ENCODE measurements around the gene METAP2.

The METAP2 gene

DNA sequence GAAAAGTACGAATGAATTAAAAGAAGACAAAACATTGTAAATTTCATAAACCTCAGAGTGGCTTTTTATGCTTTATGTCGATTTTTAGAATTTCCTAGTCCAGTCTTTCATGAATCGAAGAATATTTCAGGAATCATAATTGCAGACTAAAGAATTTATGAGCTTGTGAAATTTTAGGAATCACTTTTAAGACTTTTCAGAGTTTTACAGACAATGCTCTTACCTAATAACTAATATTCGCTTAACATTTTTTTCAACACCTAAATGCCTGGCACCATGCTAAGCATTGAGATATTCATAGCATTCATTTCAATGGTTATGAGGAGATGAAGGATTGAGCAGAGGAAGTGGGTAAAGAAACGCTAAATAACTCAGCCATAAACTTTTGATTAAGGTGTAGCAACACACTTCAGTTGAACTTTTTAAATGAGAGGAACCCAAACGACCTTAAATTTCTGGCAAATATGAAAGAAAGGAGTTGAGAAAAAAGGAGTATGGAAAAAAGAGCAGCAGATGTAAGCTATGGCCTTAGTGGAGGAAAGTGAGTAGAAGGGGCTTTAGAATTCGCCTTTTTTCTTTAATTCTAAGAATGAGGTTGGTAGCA is 78.1 kb downstream of the METAP2 start:
- no peak for FAIRE-seq

DNA sequence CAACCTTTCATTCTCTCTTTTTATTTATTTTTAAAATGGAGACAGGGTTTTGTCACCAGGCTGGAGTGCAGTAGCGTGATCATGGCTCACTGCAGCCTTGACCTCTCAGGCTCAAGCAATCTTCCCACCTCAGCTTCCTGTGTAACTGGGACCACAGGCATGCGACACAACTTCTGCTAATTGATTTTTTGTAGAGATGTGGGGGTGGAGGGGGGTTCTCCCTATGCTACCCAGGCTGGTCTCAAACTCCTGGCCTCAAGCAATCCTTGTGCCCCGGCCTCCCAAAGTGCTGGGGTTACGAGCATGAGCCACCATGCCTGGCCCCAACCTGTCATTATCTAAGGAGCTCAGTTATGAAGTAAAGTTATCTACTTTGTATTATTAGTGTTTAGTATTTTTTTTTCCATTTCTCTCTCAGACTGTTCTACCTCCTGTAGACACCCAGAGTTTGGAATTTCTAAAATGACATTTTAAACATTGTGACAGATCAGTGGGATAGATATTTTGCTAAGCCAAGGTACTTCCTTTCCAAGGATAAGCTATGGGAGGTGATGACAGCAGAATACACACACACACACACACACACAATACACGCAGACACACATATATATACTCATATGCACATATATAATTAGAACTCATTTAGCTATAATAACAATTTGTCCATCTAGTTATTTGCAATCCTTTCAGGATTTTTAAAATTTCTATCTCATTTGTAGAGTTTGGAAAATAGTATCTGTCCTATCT is 79.4 kb downstream of the METAP2 start:
- no peak for FAIRE-seq

- no peak for FAIRE-seq
These were observed 80.7 kb downstream of the METAP2 start for GRCh38 chr12:95554532-95555071.

DNA sequence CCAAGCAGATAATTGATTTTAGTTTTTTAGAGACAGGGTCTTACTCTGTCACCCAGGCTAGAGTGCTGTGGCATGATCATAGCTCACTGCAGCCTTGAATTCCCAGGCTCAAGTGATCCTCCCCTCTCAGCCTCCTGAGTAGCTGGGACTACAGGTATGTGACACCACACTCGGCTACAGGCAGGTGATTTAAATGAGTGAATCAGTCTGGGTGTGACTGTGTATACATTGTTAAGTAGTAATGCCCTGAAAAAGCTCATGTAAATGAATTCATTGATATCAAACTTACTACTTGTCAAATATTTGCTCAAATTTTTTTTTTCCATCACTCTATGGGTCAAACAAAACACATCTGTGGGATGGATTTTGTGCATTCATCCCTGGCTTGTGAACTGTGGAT is 83.7 kb downstream of the METAP2 start:
- no peak for FAIRE-seq
